Measurements from ENCODE around the gene CRELD2.

The CRELD2 gene

DNA sequence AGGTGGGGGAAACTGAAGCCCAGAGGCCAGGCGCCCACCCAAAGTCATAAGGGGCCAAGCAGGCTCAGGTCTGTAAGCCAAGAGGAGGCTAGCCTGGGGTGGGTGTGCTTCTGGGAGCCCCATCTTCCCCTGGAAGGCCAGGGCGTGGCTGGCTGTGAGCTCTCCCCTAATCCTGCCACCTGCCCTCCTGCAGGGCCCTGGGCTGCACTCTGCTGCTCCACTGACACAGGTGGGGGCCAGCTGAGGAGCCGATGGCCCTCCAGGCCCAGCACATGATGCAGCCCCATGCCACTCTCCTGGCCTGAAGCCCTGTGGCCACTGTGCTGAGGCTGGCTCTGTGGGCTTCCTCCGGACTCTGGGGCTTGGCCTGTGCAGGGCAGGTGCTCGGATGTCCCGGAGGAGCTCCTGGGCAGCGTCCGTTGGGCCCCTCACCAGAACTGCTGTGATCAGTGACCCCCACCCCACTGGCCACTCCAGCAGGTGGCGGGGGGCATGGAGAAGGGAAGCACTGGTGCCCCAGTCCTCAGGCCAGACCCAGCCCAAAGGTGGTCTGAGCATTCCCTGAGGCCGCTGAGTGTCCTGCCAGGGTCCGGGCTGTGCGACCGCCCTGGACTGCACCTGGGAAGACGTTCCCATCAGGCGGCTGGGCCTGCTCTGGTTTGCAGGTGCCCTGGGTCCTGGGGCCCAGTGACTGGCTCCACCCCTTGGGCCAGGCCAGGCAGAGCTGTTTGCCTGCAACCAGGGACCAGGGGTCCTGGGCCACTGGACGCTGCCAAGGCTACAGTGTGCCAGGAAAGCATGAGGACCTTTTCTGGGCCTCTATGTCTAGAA is 50.6 kb downstream of the CRELD2 start:
- Histone ChIP-seq H3K9me3 (no peaks in the 10 kb centered on the region), H3K36me3 (peaks cover 18% of the 10 kb centered on the region), H3K27ac (no peak overlapping the region), H3K4me3 (ENCODE audit: low read depth in 1 of 2, low read length in 1 of 2) (no peak overlapping the region), H3K4me1 (ENCODE audit: control insufficient read depth in 1 of 2, insufficient read depth in 1 of 2, low read depth in 1 of 2, low read length in 1 of 2) (peaks cover 53 to 67% of the 10 kb centered on the region in 2 experiments), H3K27me3 (peaks cover 45% of the 10 kb centered on the region)
- TF ChIP-seq, protein P1, sequence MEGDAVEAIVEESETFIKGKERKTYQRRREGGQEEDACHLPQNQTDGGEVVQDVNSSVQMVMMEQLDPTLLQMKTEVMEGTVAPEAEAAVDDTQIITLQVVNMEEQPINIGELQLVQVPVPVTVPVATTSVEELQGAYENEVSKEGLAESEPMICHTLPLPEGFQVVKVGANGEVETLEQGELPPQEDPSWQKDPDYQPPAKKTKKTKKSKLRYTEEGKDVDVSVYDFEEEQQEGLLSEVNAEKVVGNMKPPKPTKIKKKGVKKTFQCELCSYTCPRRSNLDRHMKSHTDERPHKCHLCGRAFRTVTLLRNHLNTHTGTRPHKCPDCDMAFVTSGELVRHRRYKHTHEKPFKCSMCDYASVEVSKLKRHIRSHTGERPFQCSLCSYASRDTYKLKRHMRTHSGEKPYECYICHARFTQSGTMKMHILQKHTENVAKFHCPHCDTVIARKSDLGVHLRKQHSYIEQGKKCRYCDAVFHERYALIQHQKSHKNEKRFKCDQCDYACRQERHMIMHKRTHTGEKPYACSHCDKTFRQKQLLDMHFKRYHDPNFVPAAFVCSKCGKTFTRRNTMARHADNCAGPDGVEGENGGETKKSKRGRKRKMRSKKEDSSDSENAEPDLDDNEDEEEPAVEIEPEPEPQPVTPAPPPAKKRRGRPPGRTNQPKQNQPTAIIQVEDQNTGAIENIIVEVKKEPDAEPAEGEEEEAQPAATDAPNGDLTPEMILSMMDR (IDR thresholded peaks at IDR 0.05), result no peak

DNA sequence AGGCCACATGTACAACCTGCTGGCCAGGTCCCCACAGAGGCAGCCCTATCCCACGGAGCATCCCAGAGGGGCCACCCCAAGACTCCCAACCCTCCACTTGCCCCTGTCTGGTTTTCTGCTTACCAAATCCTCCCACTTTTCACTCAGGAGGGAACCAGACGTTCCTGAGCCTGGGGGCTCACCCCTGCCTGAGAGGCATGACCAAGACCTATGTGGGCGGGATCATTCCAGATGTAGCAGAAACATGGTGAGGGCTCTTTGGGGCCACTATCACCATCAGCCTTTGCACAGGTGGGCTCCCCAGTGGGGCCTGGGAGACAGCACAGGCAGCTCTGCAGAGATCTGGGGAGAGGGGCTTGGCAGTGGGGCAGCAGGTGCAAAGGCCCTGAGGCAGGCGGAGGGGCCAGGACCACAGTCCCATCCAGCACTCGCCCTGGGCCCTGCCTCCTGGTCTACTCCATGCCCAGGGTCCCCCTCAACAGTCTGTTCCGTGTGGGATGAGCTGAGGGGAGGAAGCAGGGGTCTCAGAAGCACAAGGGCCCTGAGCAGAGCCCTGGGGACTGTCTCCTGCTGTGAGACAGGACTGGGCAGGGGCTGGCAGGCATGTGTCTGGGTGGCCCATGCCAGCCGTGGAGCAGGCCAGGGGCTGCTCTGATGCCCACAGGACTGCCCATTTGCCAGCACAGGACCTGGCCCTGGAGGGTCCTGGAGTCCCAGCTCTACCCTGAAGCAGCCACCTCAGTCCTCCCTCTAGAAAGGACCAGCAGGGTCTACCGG is 51.5 kb downstream of the CRELD2 start:
- H3K27me3 ChIP-seq, result peaks cover 45% of the 10 kb centered on the region
- H3K9me3 ChIP-seq, result no peaks in the 10 kb centered on the region
- H3K4me3 ChIP-seq (ENCODE audit: low read depth in 1 of 2, low read length in 1 of 2), result no peak overlapping the region
- H3K4me1 ChIP-seq (ENCODE audit: control insufficient read depth in 1 of 2, insufficient read depth in 1 of 2, low read depth in 1 of 2, low read length in 1 of 2), result peaks cover 47 to 58% of the 10 kb centered on the region in 2 experiments
- H3K27ac ChIP-seq, result no peak overlapping the region
- peaks cover 9% of the 10 kb centered on the region for H3K36me3 ChIP-seq
- TF ChIP-seq, protein P1 (IDR thresholded peaks at IDR 0.05), result no peak

DNA sequence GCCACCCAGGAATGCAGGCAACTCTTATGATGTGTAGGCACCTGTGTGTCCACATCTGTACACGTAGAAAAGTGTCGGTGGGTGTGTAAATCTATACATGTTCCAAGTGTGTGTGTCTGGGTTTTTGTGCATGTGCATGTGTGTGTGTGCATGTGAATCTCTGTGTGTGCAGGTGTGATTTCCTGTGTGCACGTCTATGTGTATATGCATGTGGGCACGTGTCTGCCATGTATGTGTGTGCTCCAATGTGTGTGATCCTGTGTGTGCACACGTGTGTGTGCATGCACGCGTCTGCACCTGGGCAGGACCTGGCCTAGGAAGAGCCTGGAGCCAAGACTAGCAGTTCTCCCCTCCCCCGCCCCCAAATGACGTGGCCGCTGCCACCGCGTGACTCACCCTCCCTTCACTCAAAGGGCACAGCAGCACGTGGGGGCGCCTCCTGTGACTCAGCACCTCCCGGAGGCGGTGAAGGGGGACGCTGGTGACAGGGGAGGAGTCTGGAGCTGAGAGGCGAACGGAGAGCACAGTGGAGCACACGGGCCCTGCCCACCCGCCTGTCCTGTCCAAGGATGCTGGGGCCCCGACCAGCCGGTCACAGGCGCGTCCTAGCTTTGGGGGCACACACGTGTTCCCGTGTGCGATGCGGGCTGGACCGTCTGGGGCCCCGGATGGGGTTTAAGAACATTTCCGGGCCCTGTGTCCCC is 52.2 kb downstream of the CRELD2 start:
- peaks cover 1% of the 10 kb centered on the region for H3K36me3 ChIP-seq
- H3K27ac ChIP-seq, result peak overlapping the region; percentile 36
- H3K4me3 ChIP-seq (ENCODE audit: low read depth in 1 of 2, low read length in 1 of 2), result peak overlapping the region; percentile 59 to 61
- H3K27me3 ChIP-seq, result peaks cover 50% of the 10 kb centered on the region
- TF ChIP-seq, protein P1 (IDR thresholded peaks at IDR 0.05), result no peak
- no peaks in the 10 kb centered on the region for H3K9me3 ChIP-seq
- peaks cover 41 to 50% of the 10 kb centered on the region in 2 experiments for H3K4me1 ChIP-seq (ENCODE audit: control insufficient read depth in 1 of 2, insufficient read depth in 1 of 2, low read depth in 1 of 2, low read length in 1 of 2)

DNA sequence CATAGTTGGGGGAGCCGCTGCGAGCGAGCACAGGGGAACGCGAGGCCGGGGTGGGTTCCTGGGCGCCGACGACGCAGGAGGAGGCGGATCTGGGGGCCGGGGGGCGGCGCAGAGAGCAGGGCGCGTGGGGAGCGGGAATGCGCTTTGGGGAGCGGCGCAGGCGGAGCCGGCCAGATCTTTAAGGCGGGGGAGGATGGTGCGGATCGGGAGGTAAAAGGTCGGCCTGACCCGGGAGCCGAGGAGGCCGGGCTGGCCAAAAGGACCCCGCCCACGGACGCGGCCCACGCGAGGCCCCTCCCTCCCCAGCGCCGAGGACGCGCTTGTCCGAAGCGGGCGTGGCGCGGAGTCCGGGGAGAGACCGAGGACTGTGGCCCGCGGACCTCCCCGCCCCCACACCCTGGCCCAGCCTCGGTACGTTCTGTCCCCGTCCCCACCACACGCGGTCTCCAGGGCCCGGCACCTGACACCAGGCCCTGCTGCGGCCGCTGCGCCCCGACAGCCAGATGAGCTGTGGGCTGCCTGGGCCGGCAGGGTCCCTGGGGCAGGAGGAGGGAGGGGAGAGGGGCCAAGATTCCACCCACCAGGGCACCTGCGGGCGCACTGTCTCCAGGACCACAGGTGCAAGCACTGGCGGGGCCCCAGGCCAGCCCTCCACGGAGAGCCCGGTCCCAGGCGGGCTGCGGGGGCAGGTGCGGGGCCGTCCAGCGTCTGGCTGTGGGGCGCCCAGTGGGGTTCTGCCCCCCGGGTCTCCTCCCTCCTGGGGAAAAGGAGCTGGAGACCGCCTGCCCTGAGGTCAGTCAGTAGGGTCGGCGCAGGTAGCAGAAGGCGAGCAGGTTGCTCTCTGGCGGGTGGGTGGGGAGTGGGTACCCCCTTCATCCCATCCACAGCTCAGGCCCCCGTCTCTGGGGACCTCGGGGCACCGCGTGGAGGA is 53.1 kb downstream of the CRELD2 start:
- Histone ChIP-seq H3K4me3 (ENCODE audit: low read depth in 1 of 2, low read length in 1 of 2) (peak overlapping the region; percentile 59 to 61), H3K4me1 (ENCODE audit: control insufficient read depth in 1 of 2, insufficient read depth in 1 of 2, low read depth in 1 of 2, low read length in 1 of 2) (peaks cover 33 to 42% of the 10 kb centered on the region in 2 experiments), H3K27me3 (peaks cover 58% of the 10 kb centered on the region), H3K9me3 (no peaks in the 10 kb centered on the region), H3K36me3 (no peaks in the 10 kb centered on the region), H3K27ac (peak overlapping the region; percentile 36)
- TF ChIP-seq, protein P1 (IDR thresholded peaks at IDR 0.05), result no peak
